ENCODE data around the gene ANKS3.

- TF ChIP-seq CTCF (conservative IDR thresholded peaks at IDR 0.05; ENCODE audit: low read length) (no peak), EZH2phosphoT487 (IDR thresholded peaks at IDR 0.05; ENCODE audit: borderline replicate concordance, low read depth, low read length) (no peak)
Observed at GRCh38 chr16:4766875-4767628, 33.0 kb upstream of the ANKS3 start, which contains the start of gene ZNF500.
